MM.1S (cell line): ENCODE results near the gene GMIP.

Source experiments
- DNase-seq: peaks from one replicate; pipeline ENCODE4 v3.0.0-alpha.2; 2015
- H2AFZ ChIP-seq: fragments of 300-600 bp; sonication (generic); 2 replicates; pipeline ENCODE4 v1.6.0; 2016; ENCODE audit warnings: antibody characterized with exemption, low read length
- H3F3A ChIP-seq: fragments of 300-600 bp; sonication (generic); 2 replicates; pipeline ENCODE4 v1.6.1; 2016; ENCODE audit warnings: mild to moderate bottlenecking, antibody characterized with exemption, low read length, moderate library complexity, mixed read lengths; ENCODE audit not compliant: insufficient read depth
- H3K27ac ChIP-seq: fragments of 300-600 bp; sonication (generic); 2 replicates; pipeline ENCODE4 v1.5.1; 2016; ENCODE audit warnings: mild to moderate bottlenecking, low read length
- H3K27me3 ChIP-seq: fragments of 300-600 bp; sonication (generic); replicated peaks from 2 replicates; pipeline ENCODE4 v1.6.0; 2016; ENCODE audit warnings: low read length; ENCODE audit not compliant: insufficient read depth
- H3K36me3 ChIP-seq: fragments of 300-600 bp; sonication (generic); replicated peaks from 2 replicates; pipeline ENCODE4 v1.6.1; 2016; ENCODE audit warnings: mild to moderate bottlenecking, low read length, mixed read lengths; ENCODE audit not compliant: insufficient read depth
- H3K4me1 ChIP-seq: fragments of 300-600 bp; sonication (generic); 2 replicates; pipeline ENCODE4 v1.6.1; 2016; ENCODE audit warnings: low read length, mixed read lengths
- H3K4me2 ChIP-seq: fragments of 300-600 bp; sonication (generic); 2 replicates; pipeline ENCODE4 v1.6.0; 2016; ENCODE audit warnings: low read depth, low read length
- H3K4me3 ChIP-seq: fragments of 300-600 bp; sonication (generic); 2 replicates; pipeline ENCODE4 v1.5.1; 2016; ENCODE audit warnings: low read length, mixed read lengths
- H3K79me2 ChIP-seq: fragments of 300-600 bp; sonication (generic); 2 replicates; pipeline ENCODE4 v1.6.1; 2016; ENCODE audit warnings: mixed run types, low read length, mixed read lengths
- H3K9ac ChIP-seq: fragments of 300-600 bp; sonication (generic); 2 replicates; pipeline ENCODE4 v1.6.1; 2016; ENCODE audit warnings: low read length, mixed read lengths
- H3K9me2 ChIP-seq: fragments of 300-600 bp; sonication (generic); replicated peaks from 2 replicates; pipeline ENCODE4 v1.6.1; 2016; ENCODE audit warnings: mild to moderate bottlenecking, low read length, mixed read lengths; ENCODE audit not compliant: insufficient read depth
- H3K9me3 ChIP-seq: fragments of 300-600 bp; sonication (generic); replicated peaks from 2 replicates; pipeline ENCODE4 v1.6.1; 2016; ENCODE audit warnings: mild to moderate bottlenecking, low read length, mixed read lengths; ENCODE audit not compliant: insufficient read depth
- H4K20me1 ChIP-seq: fragments of 300-600 bp; sonication (generic); 2 replicates; pipeline ENCODE4 v1.6.1; 2016; ENCODE audit warnings: mild to moderate bottlenecking, low read length, moderate library complexity, mixed read lengths; ENCODE audit not compliant: insufficient read depth
- EZH2 ChIP-seq: fragments of 300-600 bp; sonication (generic); optimal IDR thresholded peaks from 2 replicates; pipeline ENCODE3; 2017; ENCODE audit warnings: low read depth, mild to moderate bottlenecking, antibody characterized with exemption, low read length, mixed read lengths
- EZH2phosphoT487 ChIP-seq: fragments of 300-600 bp; sonication (generic); IDR thresholded peaks from 2 replicates; pipeline ENCODE4 v1.6.1; 2018; ENCODE audit warnings: antibody characterized with exemption, low read length
- TF ChIP-seq, protein P1 (sequence below): fragments of 300-600 bp; sonication (generic); IDR thresholded peaks from 2 replicates; pipeline ENCODE4 v1.5.1; 2016; ENCODE audit warnings: antibody characterized with exemption, low read length, mixed read lengths

GMIP gene

DNA sequence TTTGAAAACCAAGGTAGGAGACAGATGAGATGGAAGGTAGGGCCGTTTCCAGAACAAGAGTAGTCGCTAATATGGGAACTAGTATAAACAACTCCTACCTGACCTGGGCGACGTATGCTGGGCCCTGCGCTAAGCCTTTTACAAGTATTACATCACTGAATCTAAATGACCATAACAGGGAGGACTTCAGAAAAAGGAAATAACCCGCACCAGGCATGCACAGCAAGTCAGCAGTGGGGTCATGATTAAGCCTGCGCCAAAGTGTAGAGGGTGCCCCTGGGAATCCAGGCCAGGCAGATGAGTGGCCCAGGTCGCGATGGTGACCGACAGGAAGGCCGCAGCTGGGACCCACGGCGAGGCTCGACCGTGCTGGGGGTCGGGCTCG lies 19.4 kb upstream of the GMIP start:
- no peaks in the 10 kb centered on the region for H4K20me1 ChIP-seq
- TF ChIP-seq EZH2 (no peak), EZH2phosphoT487 (no peak)
- TF ChIP-seq, protein P1, sequence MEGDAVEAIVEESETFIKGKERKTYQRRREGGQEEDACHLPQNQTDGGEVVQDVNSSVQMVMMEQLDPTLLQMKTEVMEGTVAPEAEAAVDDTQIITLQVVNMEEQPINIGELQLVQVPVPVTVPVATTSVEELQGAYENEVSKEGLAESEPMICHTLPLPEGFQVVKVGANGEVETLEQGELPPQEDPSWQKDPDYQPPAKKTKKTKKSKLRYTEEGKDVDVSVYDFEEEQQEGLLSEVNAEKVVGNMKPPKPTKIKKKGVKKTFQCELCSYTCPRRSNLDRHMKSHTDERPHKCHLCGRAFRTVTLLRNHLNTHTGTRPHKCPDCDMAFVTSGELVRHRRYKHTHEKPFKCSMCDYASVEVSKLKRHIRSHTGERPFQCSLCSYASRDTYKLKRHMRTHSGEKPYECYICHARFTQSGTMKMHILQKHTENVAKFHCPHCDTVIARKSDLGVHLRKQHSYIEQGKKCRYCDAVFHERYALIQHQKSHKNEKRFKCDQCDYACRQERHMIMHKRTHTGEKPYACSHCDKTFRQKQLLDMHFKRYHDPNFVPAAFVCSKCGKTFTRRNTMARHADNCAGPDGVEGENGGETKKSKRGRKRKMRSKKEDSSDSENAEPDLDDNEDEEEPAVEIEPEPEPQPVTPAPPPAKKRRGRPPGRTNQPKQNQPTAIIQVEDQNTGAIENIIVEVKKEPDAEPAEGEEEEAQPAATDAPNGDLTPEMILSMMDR, result no peak
- no peaks in the 10 kb centered on the region for H3K27me3 ChIP-seq
- peak overlapping the region; percentile 94 for H3K9ac ChIP-seq
- H3K9me3 ChIP-seq, result no peaks in the 10 kb centered on the region
- H2AFZ ChIP-seq, result peak overlapping the region; percentile 79
- H3K36me3 ChIP-seq, result peaks cover 5% of the 10 kb centered on the region; the same call in 1 of the 2 replicates
- H3K79me2 ChIP-seq, result peaks cover 37% of the 10 kb centered on the region
- peak overlapping the region; percentile 97 for H3K4me2 ChIP-seq
- no peaks in the 10 kb centered on the region for H3K9me2 ChIP-seq
- peaks cover 9% of the 10 kb centered on the region; the same call in 1 of the 2 replicates for H3K4me1 ChIP-seq
- peaks cover 6% of the 10 kb centered on the region for H3F3A ChIP-seq
- DNase-seq, result no peak
- peak overlapping the region; percentile 86; the same call in 1 of the 2 replicates for H3K27ac ChIP-seq
- H3K4me3 ChIP-seq, result peak overlapping the region; percentile 98

DNA sequence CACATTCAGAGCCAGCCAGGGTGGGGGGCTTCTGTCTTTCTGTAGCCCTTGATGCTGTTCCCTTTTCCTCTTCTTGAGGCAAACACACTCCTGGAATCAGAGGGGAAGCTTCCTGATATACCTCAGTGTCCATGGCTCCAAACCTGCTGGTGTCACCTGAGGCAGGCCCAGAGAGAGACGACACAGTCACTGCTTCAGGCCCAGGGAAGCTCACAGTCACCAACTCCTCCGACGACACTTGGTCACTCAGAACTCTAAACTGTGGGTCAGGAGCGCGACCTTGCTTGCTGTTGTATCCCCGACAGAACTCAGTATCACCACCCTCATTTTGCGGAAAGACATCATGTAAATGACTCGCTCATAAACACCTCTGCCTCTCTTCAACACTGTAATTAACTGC lies 18.9 kb upstream of the GMIP start:
- 0 out of 2 replicates have a peak, but pooled peaks cover 6% of the 10 kb centered on the region for H3K4me1 ChIP-seq
- no peaks in the 10 kb centered on the region for H3K9me2 ChIP-seq
- H3K9ac ChIP-seq, result no peak overlapping the region; the same call in 1 of the 2 replicates
- peak overlapping the region; percentile 98 for H3K4me3 ChIP-seq
- no peak overlapping the region for H2AFZ ChIP-seq
- no peaks in the 10 kb centered on the region for H3K27me3 ChIP-seq
- H3K79me2 ChIP-seq, result peaks cover 37% of the 10 kb centered on the region
- no peaks in the 10 kb centered on the region for H4K20me1 ChIP-seq
- peaks cover 5% of the 10 kb centered on the region; the same call in 1 of the 2 replicates for H3K36me3 ChIP-seq
- TF ChIP-seq, protein P1, result no peak
- no peak for TF ChIP-seq EZH2
- no peak for TF ChIP-seq EZH2phosphoT487
- DNase-seq, result no peak
- H3F3A ChIP-seq, result peaks cover under 1% of the 10 kb centered on the region
- H3K27ac ChIP-seq, result no peak overlapping the region
- peak overlapping the region; percentile 97 for H3K4me2 ChIP-seq
- H3K9me3 ChIP-seq, result no peaks in the 10 kb centered on the region

DNA sequence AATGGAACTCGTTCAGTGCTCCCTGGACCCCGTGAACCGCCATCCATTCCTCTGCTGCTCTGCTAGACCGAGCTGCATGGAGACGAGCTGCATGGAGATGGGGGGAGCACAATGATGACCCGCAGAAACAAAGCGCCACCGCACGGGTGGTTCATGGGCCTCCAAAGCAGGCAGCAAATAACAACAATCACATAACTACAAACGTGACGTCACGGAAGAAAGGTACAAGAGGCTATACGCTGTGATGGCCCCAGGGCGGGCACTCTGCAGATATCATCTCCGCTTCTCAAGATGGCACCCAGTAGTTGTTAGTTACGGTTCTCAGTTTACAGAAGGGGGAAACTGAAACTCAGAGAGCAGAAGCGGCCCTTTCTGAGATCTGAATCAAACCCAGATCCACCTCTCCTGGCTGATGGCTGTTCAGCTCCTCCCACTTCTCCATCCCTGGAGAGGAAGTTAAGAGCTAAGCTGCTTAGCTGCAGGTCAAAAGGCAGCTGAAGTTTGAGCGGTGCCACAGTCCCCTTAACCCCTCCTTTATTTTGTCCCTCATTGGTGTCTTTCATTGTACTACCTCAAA lies 18.3 kb upstream of the GMIP start:
- H4K20me1 ChIP-seq, result no peaks in the 10 kb centered on the region
- H3K79me2 ChIP-seq, result peaks cover 37% of the 10 kb centered on the region
- no peaks in the 10 kb centered on the region for H3K27me3 ChIP-seq
- no peak for TF ChIP-seq EZH2phosphoT487
- TF ChIP-seq, protein P1, result no peak
- TF ChIP-seq EZH2, result no peak
- H3K4me2 ChIP-seq, result 0 out of 2 replicates have a peak overlapping the region, but pooled peaks have one; percentile 97
- H2AFZ ChIP-seq, result no peak overlapping the region
- no peak for DNase-seq
- no peaks in the 10 kb centered on the region for H3K9me2 ChIP-seq
- H3F3A ChIP-seq, result no peaks in the 10 kb centered on the region
- no peak overlapping the region; the same call in 1 of the 2 replicates for H3K4me3 ChIP-seq
- H3K9me3 ChIP-seq, result no peaks in the 10 kb centered on the region
- H3K4me1 ChIP-seq, result 0 out of 2 replicates have a peak, but pooled peaks cover 6% of the 10 kb centered on the region
- no peak overlapping the region for H3K9ac ChIP-seq
- peaks cover 5% of the 10 kb centered on the region; the same call in 1 of the 2 replicates for H3K36me3 ChIP-seq
- no peak overlapping the region for H3K27ac ChIP-seq
